GM12874 (cell line): Measurements from ENCODE around the gene ARID5B.

ENCODE experiments used
- CTCF ChIP-seq: IDR thresholded peaks from 2 replicates; pipeline ENCODE4 v1.5.1; 2011; ENCODE audit warnings: low read depth, mild to moderate bottlenecking, control low read depth, low read length, moderate library complexity; ENCODE audit not compliant: insufficient read depth

The ARID5B gene

DNA sequence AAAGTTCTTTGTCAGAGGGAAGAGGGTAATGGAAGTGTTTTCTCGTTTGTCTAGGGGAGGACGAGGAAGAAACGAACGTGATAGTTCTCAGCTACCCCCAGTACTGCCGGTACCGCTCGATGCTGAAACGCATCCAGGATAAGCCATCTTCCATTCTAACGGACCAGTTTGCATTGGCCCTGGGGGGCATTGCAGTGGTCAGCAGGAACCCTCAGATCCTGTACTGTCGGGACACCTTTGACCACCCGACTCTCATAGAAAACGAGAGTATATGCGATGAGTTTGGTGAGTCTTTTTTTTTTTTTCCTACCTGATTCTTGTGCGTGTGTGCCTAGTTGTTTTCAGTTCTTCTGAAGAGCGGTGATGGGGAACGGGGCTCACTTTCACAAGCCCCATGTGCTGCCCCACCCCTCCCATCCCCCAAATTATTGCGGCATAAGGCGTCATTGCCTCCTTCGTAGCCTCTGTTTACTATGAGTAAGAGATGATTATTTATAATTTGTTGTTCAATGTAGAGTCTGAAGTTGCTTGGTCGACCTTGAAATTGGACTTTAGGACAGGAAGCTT is 98.6 kb downstream of the ARID5B start:
- TF ChIP-seq CTCF = no peak

DNA sequence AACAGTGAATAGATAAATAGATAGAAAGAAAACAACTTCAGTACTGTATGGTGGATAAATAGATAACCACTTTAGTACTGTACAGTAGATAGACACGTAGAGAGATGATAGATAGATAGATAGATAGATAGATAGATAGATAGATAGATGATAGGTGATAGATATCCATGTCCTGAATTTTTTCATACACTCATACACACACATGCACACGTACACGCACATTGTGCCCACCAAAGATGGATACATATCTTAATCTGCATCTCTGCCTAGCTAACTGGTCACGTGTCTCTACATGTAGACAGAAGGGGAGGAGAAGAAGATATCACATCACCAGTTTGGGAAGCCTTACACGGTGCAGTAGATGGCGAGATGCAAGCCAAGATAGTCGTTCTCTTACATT is 99.2 kb downstream of the ARID5B start:
- TF ChIP-seq CTCF = no peak

DNA sequence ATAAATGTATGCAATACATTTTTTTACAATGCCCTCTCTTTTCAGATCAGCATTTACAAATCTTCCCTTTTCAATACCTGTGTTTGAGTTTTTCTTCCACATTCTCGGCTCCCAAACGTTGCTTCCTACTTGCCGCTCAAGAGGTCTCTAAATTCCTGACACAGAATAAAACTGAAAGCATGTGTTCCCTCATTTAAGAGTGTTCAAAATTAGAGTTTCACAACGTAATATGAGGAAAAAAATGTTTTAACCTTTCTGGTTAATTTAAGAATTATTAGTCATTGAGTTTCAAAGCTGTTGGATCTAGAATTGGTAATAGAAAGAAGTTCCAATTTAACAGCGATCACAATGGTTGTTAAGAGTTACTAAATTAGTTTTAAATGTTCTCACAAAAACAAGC is 100.4 kb downstream of the ARID5B start:
- TF ChIP-seq CTCF = no peak

DNA sequence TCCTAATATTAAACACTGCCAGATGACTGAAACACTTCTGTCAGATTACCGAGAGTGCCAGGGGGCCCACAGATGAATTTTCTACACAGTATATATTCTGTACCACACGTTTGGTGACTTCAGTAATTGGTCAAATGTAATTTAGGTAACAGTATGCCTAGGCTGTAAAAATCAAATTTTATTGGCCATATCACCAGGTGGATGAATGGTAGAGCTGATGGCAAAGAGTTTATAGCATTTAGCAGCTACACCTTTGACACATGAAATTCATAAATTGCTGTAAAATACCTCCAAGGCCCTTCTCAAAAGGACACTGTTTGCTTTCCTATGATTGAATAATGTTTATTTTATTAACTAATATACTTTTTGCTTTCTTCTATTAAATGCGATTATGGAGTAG is 101.3 kb downstream of the ARID5B start:
- TF ChIP-seq CTCF = no peak

DNA sequence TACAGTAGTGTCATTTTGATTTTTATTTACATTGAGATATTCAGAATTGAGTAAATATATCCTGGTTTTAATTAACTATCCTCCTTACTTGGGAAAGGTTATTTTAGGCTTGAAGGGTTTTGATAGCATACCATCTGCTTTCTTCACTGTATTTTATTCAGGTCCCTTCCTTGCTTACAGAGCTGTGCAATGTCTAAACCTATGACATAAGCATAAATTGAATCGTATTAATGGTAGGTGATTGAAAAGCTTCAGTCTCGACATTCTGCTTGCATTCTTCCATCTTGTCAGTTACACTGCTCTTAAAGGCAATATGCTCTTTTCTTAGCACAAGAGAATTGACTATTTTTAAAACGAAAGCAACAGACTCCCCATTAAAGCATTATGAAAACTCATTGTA is 102.5 kb downstream of the ARID5B start:
- TF ChIP-seq CTCF = no peak

DNA sequence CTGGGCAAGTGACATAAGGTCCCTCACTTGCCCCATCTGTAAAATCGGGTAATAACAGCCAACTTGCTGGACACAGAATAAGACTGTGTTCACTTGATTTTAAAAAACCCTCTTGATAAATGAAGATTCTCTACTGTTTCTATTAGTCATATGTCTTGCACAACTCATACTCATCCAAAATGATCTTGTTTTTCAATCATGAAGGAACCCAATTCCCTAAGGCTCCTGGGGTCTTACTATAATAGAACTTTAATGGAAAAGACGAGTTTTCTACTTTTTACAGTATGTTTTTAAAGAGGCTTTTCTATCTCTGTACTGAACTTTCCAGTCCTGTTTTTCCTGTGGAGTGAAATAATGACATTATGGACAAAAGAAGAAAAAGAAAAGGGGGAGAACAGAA is 103.8 kb downstream of the ARID5B start:
- TF ChIP-seq CTCF = no peak

DNA sequence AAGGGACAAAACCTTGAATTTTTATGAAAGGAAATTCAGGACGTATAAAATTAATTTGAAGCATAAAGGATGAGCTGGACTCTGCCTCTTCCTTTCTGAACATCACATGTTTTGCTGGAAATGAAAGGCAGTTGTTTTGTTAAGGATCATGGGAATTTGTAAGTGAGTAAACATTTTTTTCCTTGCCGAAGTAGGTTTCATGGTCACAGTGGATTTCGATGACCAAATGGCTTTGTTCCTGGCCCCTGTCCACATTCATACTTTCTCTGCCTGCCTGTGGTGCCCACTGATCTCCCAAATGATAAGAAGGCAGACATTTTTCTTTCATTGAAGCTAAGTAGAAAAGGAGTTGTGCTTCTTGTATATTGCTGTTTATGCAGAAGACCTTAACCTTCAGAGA is 104.2 kb downstream of the ARID5B start:
- no peak for TF ChIP-seq CTCF
